UCSD-AML1 (cell line): ENCODE results near the gene TJP2.
"Not testable (repeated sequence)": the region's sequence is repeated elsewhere in the genome, so short reads cannot be mapped to it uniquely, and the experiment has no call there.

ENCODE experiments used
- DNase-seq: peaks from one replicate; lab custom pipeline; 2025; ENCODE audit not compliant: unreplicated experiment; lab: John Stamatoyannopoulos, UW

Gene TJP2

GRCh38 chr9:69279084-69279731 is 105.1 kb downstream of the TJP2 start:
- no peak for DNase-seq

GRCh38 chr9:69279733-69280132 is 105.7 kb downstream of the TJP2 start:
- DNase-seq: no peak

- no peak for DNase-seq
These were observed 108.9 kb downstream of the TJP2 start for GRCh38 chr9:69283003-69283402.

- no peak for DNase-seq
These were observed 118.0 kb downstream of the TJP2 start for GRCh38 chr9:69292078-69292477.

GRCh38 chr9:69293156-69293555 is 119.1 kb downstream of the TJP2 start:
- DNase-seq: no peak

GRCh38 chr9:69295872-69296552 is 121.9 kb downstream of the TJP2 start:
- no peak for DNase-seq

GRCh38 chr9:69297300-69297980 is 123.4 kb downstream of the TJP2 start:
- no peak for DNase-seq

GRCh38 chr9:69299315-69299714 is 125.2 kb downstream of the TJP2 start:
- no peak for DNase-seq

GRCh38 chr9:69299826-69300225 is 125.7 kb downstream of the TJP2 start:
- no peak for DNase-seq

- DNase-seq: no peak
These were observed 129.3 kb downstream of the TJP2 start for GRCh38 chr9:69303331-69303730.

GRCh38 chr9:69306895-69307445 is 132.9 kb downstream of the TJP2 start:
- not testable (repeated sequence) for DNase-seq

- no peak for DNase-seq
These were observed 133.5 kb downstream of the TJP2 start for GRCh38 chr9:69307446-69308205.

- no peak for DNase-seq
These were observed 134.3 kb downstream of the TJP2 start for GRCh38 chr9:69308206-69308931.

GRCh38 chr9:69313175-69313574 is 139.1 kb downstream of the TJP2 start:
- DNase-seq: no peak

GRCh38 chr9:69314547-69314946 is 140.5 kb downstream of the TJP2 start:
- no peak for DNase-seq

- no peak for DNase-seq
These were observed 143.0 kb downstream of the TJP2 start for GRCh38 chr9:69317081-69317480.

GRCh38 chr9:69317894-69318293 is 143.8 kb downstream of the TJP2 start:
- no peak for DNase-seq

GRCh38 chr9:69319324-69320025 is 145.4 kb downstream of the TJP2 start:
- no peak for DNase-seq

- no peak for DNase-seq
These were observed 148.2 kb downstream of the TJP2 start for GRCh38 chr9:69322256-69322655.

GRCh38 chr9:69323861-69324260 is 149.8 kb downstream of the TJP2 start:
- no peak for DNase-seq
